T-cell (primary cell): ENCODE results near the gene KDM4B. TPM values are rescaled to one million over a fixed set of nuclear protein-coding genes. Genes with fewer than 3 reads are reported as not detected.

Experiments
- ATAC-seq, 4 experiments: fragments of 200-7000 bp in 3 of 4; fragments of 150-1000 bp in 1 of 4; cut with Tn5 transposase; replicated peaks in 1 of 4; 1 replicate in 3 of 4; 2 replicates in 1 of 4; pipeline ENCODE4 v1.10.0; 2021; ENCODE audit warnings: moderate library complexity in 3 of 4, mild to moderate bottlenecking in 2 of 4, moderate number of reproducible peaks in 1 of 4
- CTCF ChIA-PET, 2 donors: fragments of 300-600 bp; sonication (Branson Sonifier 250); formaldehyde crosslinking; loops; one replicate each; lab custom pipeline; 2022; ENCODE audit warnings: antibody characterized with exemption in 2 of 2; lab: Charles Lee
- POLR2A ChIA-PET, 2 donors: fragments of 300-600 bp; sonication (Branson Sonifier 250); formaldehyde crosslinking; loops; one replicate each; lab custom pipeline; 2022; ENCODE audit warnings: antibody characterized with exemption in 2 of 2; lab: Charles Lee
- DNase-seq, 35 experiments: peaks; one replicate each; pipeline versions ENCODE4 v3.0.0 to v3.0.0-alpha.2; 2013 to 2023
- H3K27ac ChIP-seq: one replicate; pipeline ENCODE4 v1.5.1; 2013; ENCODE audit warnings: low read length
- H3K27me3 ChIP-seq, 2 experiments: replicated peaks in 1 of 2; 1 replicate in 1 of 2; 2 replicates in 1 of 2; pipeline versions ENCODE4 v1.6.1 to v1.7.0; 2013; ENCODE audit warnings: low read length in 1 of 2, mixed read lengths in 1 of 2; ENCODE audit not compliant: control insufficient read depth in 2 of 2, insufficient read depth in 2 of 2; ENCODE audit errors: extremely low read depth in 1 of 2
- H3K36me3 ChIP-seq, 2 donors: 1 replicate in 1 of 2; 2 replicates in 1 of 2; pipeline versions ENCODE4 v1.6.1 to v1.7.0; 2013; ENCODE audit warnings: low read length in 1 of 2; ENCODE audit not compliant: control insufficient read depth in 2 of 2, insufficient read depth in 1 of 2; ENCODE audit errors: extremely low read depth in 1 of 2
- H3K4me1 ChIP-seq, 2 experiments: 1 replicate in 1 of 2; 2 replicates in 1 of 2; pipeline versions ENCODE4 v1.6.1 to v1.7.0; 2013; ENCODE audit warnings: low read length in 2 of 2, mixed read lengths in 1 of 2; ENCODE audit not compliant: insufficient read depth in 2 of 2, control insufficient read depth in 1 of 2; ENCODE audit errors: extremely low read depth in 1 of 2
- H3K4me3 ChIP-seq, 2 donors: 1 replicate in 1 of 2; 2 replicates in 1 of 2; pipeline versions ENCODE4 v1.5.1 to v1.7.0; 2013; ENCODE audit warnings: mild to moderate bottlenecking in 2 of 2, low read length in 1 of 2, moderate library complexity in 1 of 2; ENCODE audit not compliant: control insufficient read depth in 1 of 2; ENCODE audit errors: extremely low read depth in 1 of 2
- H3K9me3 ChIP-seq: 2 replicates; pipeline ENCODE4 v1.7.0; 2013
- H3K27ac Mint-ChIP-seq, 2 donors: one replicate each; pipeline ENCODE4 v1.8.0; 2020 to 2021; ENCODE audit warnings: mild to moderate bottlenecking in 2 of 2, mixed read lengths in 2 of 2
- H3K27me3 Mint-ChIP-seq, 2 donors: one replicate each; pipeline ENCODE4 v1.8.0; 2021 to 2022; ENCODE audit warnings: mixed read lengths in 2 of 2
- H3K36me3 Mint-ChIP-seq: one replicate; pipeline ENCODE4 v1.8.0; 2021; ENCODE audit warnings: mixed read lengths
- H3K4me1 Mint-ChIP-seq, 3 donors: one replicate each; pipeline ENCODE4 v1.8.0; 2020 to 2022; ENCODE audit warnings: mixed read lengths in 3 of 3, mild to moderate bottlenecking in 1 of 3
- H3K4me3 Mint-ChIP-seq, 3 donors: one replicate each; pipeline ENCODE4 v1.8.0; 2020 to 2022; ENCODE audit warnings: mild to moderate bottlenecking in 3 of 3, mixed read lengths in 3 of 3, moderate library complexity in 3 of 3
- H3K9me3 Mint-ChIP-seq, 3 donors: one replicate each; pipeline ENCODE4 v1.8.0; 2020 to 2022; ENCODE audit warnings: mixed read lengths in 3 of 3
- WGBS: methylation state at CpG from one replicate; pipeline ENCODE4 v1.1.5; 2013; ENCODE audit warnings: missing lambda C conversion rate; ENCODE audit not compliant: insufficient coverage; 5-methylcytosine and 5-hydroxymethylcytosine counted together
- total RNA-seq, 35 experiments: library from RNA in 6 of 35; stranded (reverse) in 6 of 35; fragments of 120-200 nt in 1 of 35; gene quantifications; one replicate each; pipeline versions ENCODE4 v1.2.1 to v1.2.4 and lab custom pipeline; 2013 to 2026

Gene KDM4B
- total RNA-seq, 5 donors from 2014 or later (not counting 1 experiment from before 2014, with no cell fraction given), result 44.6 to 59.2 (median 47.8) TPM

- Mint-ChIP-seq H3K27ac (peak overlapping the region; percentile 1 to 64), H3K9me3 (no peaks in the 10 kb centered on the region), H3K27me3 (no peaks in the 10 kb centered on the region), H3K4me1 (peaks cover 21 to 29% (median 24%) of the 10 kb centered on the region in 3 donors), H3K4me3 (no peak overlapping the region), H3K36me3 (peaks cover 11% of the 10 kb centered on the region)
- ChIA-PET CTCF (no interaction called here), POLR2A (no interaction called here)
- Histone ChIP-seq H3K27me3 (no peaks in the 10 kb centered on the region), H3K36me3 (peaks cover 10 to 22% of the 10 kb centered on the region in 2 donors), H3K4me1 (peaks cover 3 to 34% of the 10 kb centered on the region in 2 experiments), H3K27ac (no peak overlapping the region), H3K9me3 (no peaks in the 10 kb centered on the region), H3K4me3 (no peak overlapping the region)
- WGBS, result 33% methylated on average over 2 of the region's 4 CpGs
- DNase-seq (no peak), ATAC-seq (peak in 2 of 4 experiments; percentile 28 to 52)
These were observed 153.1 kb downstream of the KDM4B start for GRCh38 chr19:5122121-5122400.

- Histone ChIP-seq H3K4me1 (peaks cover 3 to 34% of the 10 kb centered on the region in 2 experiments), H3K4me3 (no peak overlapping the region), H3K9me3 (no peaks in the 10 kb centered on the region), H3K27me3 (no peaks in the 10 kb centered on the region), H3K27ac (no peak overlapping the region), H3K36me3 (peaks cover 10 to 22% of the 10 kb centered on the region in 2 donors)
- Mint-ChIP-seq H3K36me3 (peaks cover 11% of the 10 kb centered on the region), H3K27ac (peak overlapping the region in 1 of 2 donors; percentile 42), H3K4me1 (peaks cover 21 to 31% (median 24%) of the 10 kb centered on the region in 3 donors), H3K4me3 (no peak overlapping the region), H3K27me3 (no peaks in the 10 kb centered on the region), H3K9me3 (no peaks in the 10 kb centered on the region)
- POLR2A ChIA-PET, result no interaction called here
- 94% methylated on average over 30 of the region's 30 CpGs for WGBS
- CTCF ChIA-PET, result no interaction called here
- ATAC-seq (no peak), DNase-seq (no peak)
These were observed 153.9 kb downstream of the KDM4B start for GRCh38 chr19:5122671-5123409.

GRCh38 chr19:5123646-5124045, 154.7 kb downstream of the KDM4B start:
- ATAC-seq (no peak), DNase-seq (no peak)
- WGBS, result 95% methylated on average over 6 of the region's 11 CpGs
- H3K36me3 Mint-ChIP-seq, result peaks cover 11% of the 10 kb centered on the region
- no peaks in the 10 kb centered on the region for H3K9me3 Mint-ChIP-seq
- no peaks in the 10 kb centered on the region for H3K27me3 ChIP-seq
- POLR2A ChIA-PET, result no interaction called here
- no peak overlapping the region for H3K27ac ChIP-seq
- peaks cover 10 to 22% of the 10 kb centered on the region in 2 donors for H3K36me3 ChIP-seq
- peaks cover 21 to 31% (median 24%) of the 10 kb centered on the region in 3 donors for H3K4me1 Mint-ChIP-seq
- CTCF ChIA-PET, result no interaction called here
- no peaks in the 10 kb centered on the region for H3K9me3 ChIP-seq
- H3K4me1 ChIP-seq, result peaks cover 3 to 38% of the 10 kb centered on the region in 2 experiments
- H3K27ac Mint-ChIP-seq, result no peak overlapping the region
- no peak overlapping the region for H3K4me3 Mint-ChIP-seq
- H3K4me3 ChIP-seq, result no peak overlapping the region
- H3K27me3 Mint-ChIP-seq, result no peaks in the 10 kb centered on the region

- Histone ChIP-seq H3K4me1 (peaks cover 4 to 44% of the 10 kb centered on the region in 2 experiments), H3K4me3 (no peak overlapping the region), H3K27me3 (no peaks in the 10 kb centered on the region), H3K9me3 (no peaks in the 10 kb centered on the region), H3K27ac (no peak overlapping the region), H3K36me3 (peaks cover 10 to 18% of the 10 kb centered on the region in 2 donors)
- 90% methylated on average over 21 of the region's 21 CpGs for WGBS
- no peaks in the 10 kb centered on the region for H3K9me3 Mint-ChIP-seq
- no peaks in the 10 kb centered on the region for H3K27me3 Mint-ChIP-seq
- DNase-seq (no peak), ATAC-seq (no peak)
- peaks cover 23 to 32% (median 25%) of the 10 kb centered on the region in 3 donors for H3K4me1 Mint-ChIP-seq
- no peak overlapping the region for H3K4me3 Mint-ChIP-seq
- ChIA-PET CTCF (no interaction called here), POLR2A (no interaction called here)
- no peak overlapping the region for H3K27ac Mint-ChIP-seq
- H3K36me3 Mint-ChIP-seq, result peaks cover 7% of the 10 kb centered on the region
These were observed 155.4 kb downstream of the KDM4B start for GRCh38 chr19:5124111-5124855.

- DNase-seq, result no peak
- Histone ChIP-seq H3K4me1 (peaks cover 5 to 55% of the 10 kb centered on the region in 2 experiments), H3K27ac (no peak overlapping the region), H3K27me3 (no peaks in the 10 kb centered on the region), H3K4me3 (no peak overlapping the region), H3K36me3 (peaks cover 6 to 16% of the 10 kb centered on the region in 2 donors), H3K9me3 (no peaks in the 10 kb centered on the region)
- Mint-ChIP-seq H3K27me3 (no peaks in the 10 kb centered on the region), H3K4me3 (no peak overlapping the region), H3K4me1 (peaks cover 34 to 41% (median 36%) of the 10 kb centered on the region in 3 donors), H3K9me3 (no peaks in the 10 kb centered on the region), H3K27ac (no peak overlapping the region), H3K36me3 (peaks cover 10% of the 10 kb centered on the region)
- ATAC-seq, result no peak
- WGBS, result 84% methylated on average over 14 of the region's 17 CpGs
- ChIA-PET CTCF (no interaction called here), POLR2A (no interaction called here)
These were observed 156.5 kb downstream of the KDM4B start for GRCh38 chr19:5125376-5125775.

GRCh38 chr19:5125797-5126497, 157.0 kb downstream of the KDM4B start:
- Mint-ChIP-seq H3K27me3 (no peaks in the 10 kb centered on the region), H3K36me3 (peaks cover 10% of the 10 kb centered on the region), H3K4me1 (peaks cover 39 to 45% (median 40%) of the 10 kb centered on the region in 3 donors), H3K4me3 (no peak overlapping the region), H3K27ac (no peak overlapping the region), H3K9me3 (no peaks in the 10 kb centered on the region)
- H3K4me3 ChIP-seq, result no peak overlapping the region
- H3K36me3 ChIP-seq, result peaks cover 6 to 12% of the 10 kb centered on the region in 2 donors
- POLR2A ChIA-PET, result no interaction called here
- ATAC-seq, result no peak
- no peaks in the 10 kb centered on the region for H3K9me3 ChIP-seq
- no peaks in the 10 kb centered on the region for H3K27me3 ChIP-seq
- CTCF ChIA-PET, result no interaction called here
- DNase-seq, result peak in 2 of 35 experiments; percentile 27 to 31
- peaks cover 10 to 60% of the 10 kb centered on the region in 2 experiments for H3K4me1 ChIP-seq
- 38% methylated on average over 11 of the region's 21 CpGs for WGBS
- H3K27ac ChIP-seq, result no peak overlapping the region
